GM18502 (cell line): ENCODE results near the gene LTA4H.

Experiments used
- ATAC-seq: cut with Tn5 transposase; IDR thresholded peaks from one replicate; pipeline ENCODE4 v1.9.1; 2021; ENCODE audit warnings: mild to moderate bottlenecking; ENCODE audit not compliant: unreplicated experiment, poor library complexity

Gene LTA4H

DNA sequence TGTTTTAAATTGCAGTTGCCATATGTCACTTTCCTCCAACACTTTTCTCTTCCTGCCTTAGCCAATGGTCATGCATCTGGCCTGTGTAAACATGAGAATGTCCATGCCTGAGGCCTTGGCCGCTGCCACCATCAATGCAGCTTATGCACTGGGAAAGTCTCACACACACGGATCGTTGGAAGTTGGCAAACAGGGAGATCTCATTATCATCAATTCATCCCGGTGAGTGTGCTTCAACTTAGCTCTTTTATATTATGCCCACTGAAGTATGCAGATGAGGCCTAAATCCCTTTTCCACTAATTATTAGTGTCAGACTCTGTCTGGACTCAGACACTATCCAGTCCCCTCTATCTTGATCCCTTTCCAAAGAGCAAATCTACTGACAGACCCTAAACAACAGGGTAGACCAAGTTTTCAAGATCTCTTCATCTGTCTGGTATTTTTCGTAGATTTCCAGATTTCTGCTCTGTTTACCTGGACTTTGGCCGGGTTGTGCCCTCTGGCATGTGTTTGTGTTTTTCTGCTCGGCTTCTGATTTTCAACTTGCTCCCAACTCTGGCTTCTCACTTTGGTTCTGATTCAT, 69.0 kb downstream of the LTA4H start:
- no peak for ATAC-seq

DNA sequence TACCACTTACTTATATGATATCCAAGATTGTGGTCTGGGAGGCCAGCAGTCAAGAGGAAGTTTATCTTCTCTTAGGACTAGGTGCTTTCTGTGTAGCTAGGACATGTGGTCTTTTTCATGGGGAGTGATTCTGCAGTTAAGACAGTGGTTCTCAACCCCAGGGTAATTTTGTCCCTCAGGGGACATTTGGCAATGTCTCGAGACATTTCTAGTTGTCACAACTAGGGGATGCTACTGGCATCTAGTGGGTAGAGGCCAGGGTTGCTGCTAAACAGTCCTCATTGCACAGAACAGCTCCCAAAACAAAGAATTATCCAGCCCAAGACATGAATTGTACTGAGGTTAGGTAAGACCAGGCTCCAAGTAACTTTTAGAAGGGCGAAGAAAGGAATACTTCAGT, 72.3 kb downstream of the LTA4H start:
- no peak for ATAC-seq

DNA sequence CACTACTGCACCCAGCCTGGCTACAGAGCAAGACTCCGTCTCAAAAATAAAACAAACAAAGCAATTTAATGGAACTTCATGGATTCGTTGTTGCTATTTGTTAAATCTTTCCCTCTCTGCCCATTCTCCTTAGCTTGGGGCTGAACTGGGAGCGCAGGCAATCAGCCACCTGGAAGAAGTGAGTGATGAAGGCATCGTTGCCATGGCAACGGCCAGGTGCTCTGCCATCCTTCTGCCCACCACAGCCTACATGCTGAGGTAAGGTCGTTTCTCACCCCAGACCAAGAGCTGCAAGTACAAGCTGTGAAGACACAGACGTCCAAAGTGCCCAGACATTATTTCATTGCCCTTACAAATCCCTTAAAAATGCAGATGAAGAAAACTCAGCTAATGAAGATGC, 73.2 kb downstream of the LTA4H start:
- ATAC-seq: no peak

DNA sequence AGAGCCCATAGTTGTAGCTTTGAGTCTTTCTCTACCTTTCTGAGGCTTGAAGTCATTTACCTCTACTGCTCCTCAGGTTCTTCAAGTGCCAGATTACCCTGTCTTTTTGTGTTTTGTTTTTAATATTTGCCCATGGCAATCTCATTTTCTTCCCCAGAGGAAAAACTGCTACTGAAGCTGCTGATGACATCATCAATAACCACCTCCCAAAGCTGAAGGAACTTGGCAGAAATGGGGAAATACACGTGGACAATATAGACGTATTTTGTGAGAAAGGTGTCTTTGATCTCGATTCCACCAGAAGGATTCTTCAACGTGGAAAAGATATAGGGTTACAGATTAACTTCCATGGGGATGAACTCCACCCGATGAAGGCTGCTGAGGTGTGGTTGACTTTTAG, 75.1 kb downstream of the LTA4H start:
- ATAC-seq: no peak

DNA sequence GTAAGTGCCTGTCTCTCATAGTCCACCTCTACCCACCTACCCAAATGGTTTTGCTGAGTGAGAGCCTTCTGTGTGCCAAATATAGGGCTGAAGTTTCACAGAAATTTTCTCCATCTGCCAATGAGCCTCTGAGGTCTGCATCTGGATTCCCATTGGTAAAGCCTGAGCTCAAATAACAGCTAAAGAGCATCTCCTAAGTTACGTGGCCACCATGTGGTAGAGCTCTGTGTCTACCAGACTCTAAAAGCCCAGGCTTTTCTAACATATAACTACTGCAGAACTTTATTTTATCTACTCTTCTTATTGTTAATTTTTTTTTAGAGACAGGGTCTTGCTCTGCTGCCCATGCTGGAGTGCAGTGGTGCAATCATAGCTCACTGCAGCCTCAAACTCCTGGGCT, 76.3 kb downstream of the LTA4H start:
- no peak for ATAC-seq

DNA sequence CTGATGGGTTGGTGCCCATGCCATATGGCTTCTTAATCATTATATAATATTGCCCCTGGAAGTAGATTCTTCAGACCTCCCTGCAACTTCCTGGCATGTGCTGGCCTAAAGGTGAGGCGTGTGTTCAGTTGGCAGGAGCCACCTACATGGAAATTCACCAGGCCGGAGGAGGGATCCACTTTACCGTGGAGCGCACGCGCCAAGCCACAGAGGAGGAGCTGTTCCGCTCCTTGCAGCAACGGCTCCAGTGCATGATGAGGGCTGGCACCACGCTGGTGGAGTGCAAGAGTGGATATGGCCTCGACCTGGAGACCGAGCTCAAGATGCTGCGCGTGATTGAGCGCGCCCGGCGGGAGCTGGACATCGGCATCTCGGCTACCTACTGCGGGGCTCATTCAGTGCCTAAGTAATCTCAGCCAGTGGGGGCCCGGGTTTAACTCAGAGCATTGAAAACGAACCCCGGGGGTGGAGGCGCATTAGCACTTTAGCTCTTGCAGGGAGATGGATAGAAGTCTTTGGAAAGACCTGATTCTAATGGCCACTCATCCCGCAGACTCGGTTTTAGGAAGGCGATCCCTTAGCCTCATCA, 78.7 kb downstream of the LTA4H start:
- ATAC-seq: no peak

DNA sequence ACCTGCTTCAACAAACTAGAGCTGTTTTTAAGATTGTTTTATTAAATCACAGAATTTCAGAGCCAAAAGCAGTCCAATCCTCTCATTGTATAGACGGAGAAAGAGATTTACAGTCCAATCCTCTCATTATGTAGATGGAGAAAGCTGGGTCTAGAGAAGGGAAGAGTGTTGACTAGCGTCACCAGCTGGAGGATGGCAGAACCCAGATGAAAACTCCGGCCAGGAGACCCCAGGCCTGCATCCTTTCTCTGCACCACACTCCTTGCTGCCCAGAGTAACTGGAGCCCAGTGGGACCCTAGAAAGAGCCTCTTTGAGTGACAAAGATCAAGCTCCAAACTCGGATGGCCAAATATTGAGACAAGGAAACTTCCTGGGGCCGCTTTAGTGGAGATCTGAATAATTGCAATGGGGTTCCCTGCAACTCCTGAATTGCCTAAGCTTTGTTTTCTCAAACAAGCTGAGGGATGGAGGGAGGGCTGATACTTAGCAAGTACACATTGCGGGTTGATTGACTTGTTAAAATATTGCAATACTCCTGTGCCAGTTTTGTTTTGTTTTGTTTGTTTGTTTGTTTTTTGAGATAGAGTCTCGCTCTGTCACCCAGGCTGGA, 79.7 kb downstream of the LTA4H start:
- no peak for ATAC-seq

DNA sequence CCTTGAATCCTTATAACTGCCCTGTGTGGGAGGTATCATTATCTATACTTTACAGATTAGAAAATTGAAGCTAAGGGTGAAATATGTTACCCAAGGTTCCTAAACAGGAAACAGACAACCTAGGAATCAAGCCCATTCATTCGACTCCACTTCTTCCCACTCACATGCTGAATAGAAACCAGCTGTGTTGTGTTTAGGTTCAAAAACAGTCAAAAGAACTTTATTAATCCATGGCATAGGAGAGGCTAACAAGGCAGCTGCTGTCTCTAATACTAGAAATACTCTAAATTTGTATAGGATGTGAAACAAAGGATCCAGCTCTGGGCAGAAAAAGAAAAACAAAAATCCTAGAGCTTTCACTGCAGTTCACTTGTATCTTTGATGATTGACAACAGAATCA, 82.4 kb downstream of the LTA4H start:
- ATAC-seq: no peak

DNA sequence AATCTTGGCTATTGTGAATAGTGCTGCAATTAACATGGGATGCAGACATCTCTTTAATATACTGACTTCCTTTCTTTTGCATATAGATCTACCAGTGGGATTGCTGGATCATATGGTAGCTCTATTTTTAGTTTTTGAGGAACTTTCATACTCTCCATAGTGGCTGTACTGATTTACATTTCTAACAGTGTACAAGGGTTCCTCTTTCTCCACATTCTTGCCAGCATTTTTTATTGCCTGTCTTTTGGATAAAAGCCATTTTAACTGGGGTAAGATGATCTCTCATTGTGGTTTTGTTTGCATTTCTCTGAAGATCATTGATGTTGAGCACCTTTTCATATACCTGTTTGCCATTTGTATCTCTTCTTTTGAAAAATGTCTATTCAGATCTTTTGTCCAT, 83.9 kb downstream of the LTA4H start:
- no peak for ATAC-seq
